Measurements from ENCODE around the gene AGBL4. TPM values are rescaled to one million over a fixed set of nuclear protein-coding genes. Genes with fewer than 3 reads are reported as not detected.

The AGBL4 gene
- total RNA-seq, 4 donors from 2014 or later: 0.44 to 1.5 (median 1.2) TPM; not detected in 1

GRCh38 chr1:48500541-48501450 is 1523.0 kb downstream of the AGBL4 start:
- Histone ChIP-seq H3K9me3 (no peaks in the 10 kb centered on the region), H3K27ac (no peak overlapping the region), H3K4me3 (no peak overlapping the region), H3K4me1 (peaks cover 0 to 22% (median 0%) of the 10 kb centered on the region in 4 donors), H3K36me3 (no peaks in the 10 kb centered on the region), H3K27me3 (no peaks in the 10 kb centered on the region)
- WGBS, 2 donors: 65 to 68% methylated on average over 12 of the region's 12 CpGs
- DNase-seq (ENCODE audit: low spot score in 2 of 2): no peak
- TF ChIP-seq POLR2A (IDR thresholded peaks at IDR 0.05) (no peak), CTCF (IDR thresholded peaks at IDR 0.05) (no peak), EP300 (IDR thresholded peaks at IDR 0.05) (no peak)

DNA sequence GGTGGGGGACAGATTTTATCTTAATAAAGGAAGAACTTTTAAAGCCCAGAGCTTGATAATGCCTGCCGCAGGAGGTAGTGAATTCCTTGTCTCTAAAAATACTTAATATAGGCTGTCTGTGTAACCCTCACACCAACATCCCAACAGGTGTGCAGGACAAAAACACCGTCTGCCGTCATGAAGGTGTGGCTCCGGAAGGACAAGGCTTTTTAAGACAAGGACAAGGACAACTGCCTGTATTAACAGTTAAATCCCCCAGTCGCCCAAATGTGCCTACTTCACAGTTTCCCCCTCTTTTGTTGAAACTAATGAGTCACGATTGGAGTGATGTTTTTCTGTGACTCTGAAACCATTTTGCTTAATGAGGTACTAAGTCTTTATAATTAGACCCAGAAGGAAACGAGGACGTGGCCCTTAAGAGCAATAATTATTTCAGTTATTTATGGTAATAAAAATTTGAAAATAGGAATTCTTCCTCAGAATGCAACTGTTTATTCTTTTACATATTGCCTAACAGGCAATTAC is 1524.5 kb downstream of the AGBL4 start:
- Histone ChIP-seq H3K4me3 (no peak overlapping the region), H3K9me3 (no peaks in the 10 kb centered on the region), H3K4me1 (peaks cover 0 to 38% (median 5%) of the 10 kb centered on the region in 4 donors), H3K27ac (no peak overlapping the region), H3K27me3 (no peaks in the 10 kb centered on the region), H3K36me3 (no peaks in the 10 kb centered on the region)
- 73 to 74% methylated on average over 8 of the region's 8 CpGs for WGBS, 2 donors
- TF ChIP-seq CTCF (IDR thresholded peaks at IDR 0.05) (no peak), POLR2A (IDR thresholded peaks at IDR 0.05) (no peak), EP300 (IDR thresholded peaks at IDR 0.05) (no peak)
- DNase-seq (ENCODE audit: low spot score in 2 of 2): no peak

DNA sequence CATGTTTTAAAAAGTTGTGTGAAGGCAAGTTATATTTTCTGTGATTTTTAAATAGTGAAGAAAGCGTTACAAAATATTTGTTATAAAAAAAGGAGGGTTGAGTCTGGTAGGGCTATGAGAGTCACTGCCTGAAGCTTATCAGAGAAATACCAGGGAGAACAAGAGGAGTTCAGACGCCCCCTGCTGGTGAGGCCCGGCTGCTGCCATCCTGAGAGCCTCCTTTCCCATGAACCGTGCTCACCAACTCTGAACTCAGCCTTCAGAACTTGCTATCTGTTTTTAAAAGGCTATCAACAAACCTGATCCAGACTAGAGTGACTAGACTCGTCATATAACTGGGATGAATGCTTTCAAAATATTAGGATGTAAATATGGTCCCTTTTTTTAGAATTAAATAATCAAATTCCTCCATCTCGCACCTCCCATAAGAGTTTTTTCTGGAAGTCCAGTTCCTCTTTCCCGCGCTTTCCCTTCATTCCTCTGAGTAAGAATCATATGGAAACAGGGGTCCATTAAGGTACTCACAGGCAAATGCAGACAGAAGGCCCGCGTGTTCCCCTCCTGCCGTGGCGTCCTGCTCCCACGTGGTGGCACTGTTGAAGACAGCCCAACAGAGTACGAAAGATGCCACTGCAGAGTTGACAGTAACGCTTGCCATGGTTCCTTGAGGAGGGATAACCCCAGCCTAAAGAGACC is 1525.5 kb downstream of the AGBL4 start:
- peak; percentile 78 to 88 (median 84) for TF ChIP-seq CTCF (IDR thresholded peaks at IDR 0.05)
- TF ChIP-seq POLR2A (IDR thresholded peaks at IDR 0.05): no peak
- H3K4me3 ChIP-seq: no peak overlapping the region
- peak; percentile 78 to 93 for DNase-seq (ENCODE audit: low spot score in 2 of 2)

GRCh38 chr1:48495911-48496310 is 1527.8 kb downstream of the AGBL4 start:
- Histone ChIP-seq H3K4me1 (peaks cover 0 to 64% (median 20%) of the 10 kb centered on the region in 4 donors), H3K4me3 (no peak overlapping the region), H3K9me3 (no peaks in the 10 kb centered on the region), H3K27me3 (no peaks in the 10 kb centered on the region), H3K27ac (peak overlapping the region in 2 of 4 donors; percentile 0 to 89), H3K36me3 (no peaks in the 10 kb centered on the region)
- WGBS, 2 donors: 88 to 93% methylated on average over 3 of the region's 3 CpGs
- DNase-seq (ENCODE audit: low spot score in 2 of 2): no peak
- no peak for TF ChIP-seq EP300 (IDR thresholded peaks at IDR 0.05)
- TF ChIP-seq POLR2A (IDR thresholded peaks at IDR 0.05): no peak
- no peak for TF ChIP-seq CTCF (IDR thresholded peaks at IDR 0.05)

More for the DNA sequence above, 1525.5 kb downstream of the AGBL4 start:
- Histone ChIP-seq H3K27ac (peak overlapping the region in 1 of 4 donors; percentile 2), H3K36me3 (no peaks in the 10 kb centered on the region), H3K4me1 (peaks cover 0 to 48% (median 15%) of the 10 kb centered on the region in 4 donors), H3K9me3 (no peaks in the 10 kb centered on the region), H3K27me3 (no peaks in the 10 kb centered on the region)
- WGBS, 2 donors: 24 to 25% methylated on average over 15 of the region's 15 CpGs
